Measurements from ENCODE around the gene TUB.

TUB gene

DNA sequence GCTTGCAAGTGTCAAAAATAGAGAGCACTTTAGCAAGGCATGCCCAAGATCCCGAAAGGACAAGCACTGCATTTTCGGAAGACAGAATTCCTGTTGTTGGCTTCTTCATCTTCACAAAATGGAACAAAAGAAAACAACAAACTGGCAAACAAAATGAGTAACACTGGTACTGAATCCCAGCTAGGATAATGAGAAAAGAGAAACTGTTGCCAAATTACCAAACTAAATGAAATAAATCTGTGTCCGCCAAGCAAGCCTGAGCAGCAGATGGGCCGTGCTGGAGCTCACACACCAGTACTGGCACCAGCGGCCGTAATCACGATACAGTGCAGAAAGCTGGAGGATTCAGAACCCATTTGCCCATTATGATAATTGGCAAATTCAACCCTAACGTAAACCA is 30.6 kb downstream of the TUB start:
- no peak for DNase-seq

DNA sequence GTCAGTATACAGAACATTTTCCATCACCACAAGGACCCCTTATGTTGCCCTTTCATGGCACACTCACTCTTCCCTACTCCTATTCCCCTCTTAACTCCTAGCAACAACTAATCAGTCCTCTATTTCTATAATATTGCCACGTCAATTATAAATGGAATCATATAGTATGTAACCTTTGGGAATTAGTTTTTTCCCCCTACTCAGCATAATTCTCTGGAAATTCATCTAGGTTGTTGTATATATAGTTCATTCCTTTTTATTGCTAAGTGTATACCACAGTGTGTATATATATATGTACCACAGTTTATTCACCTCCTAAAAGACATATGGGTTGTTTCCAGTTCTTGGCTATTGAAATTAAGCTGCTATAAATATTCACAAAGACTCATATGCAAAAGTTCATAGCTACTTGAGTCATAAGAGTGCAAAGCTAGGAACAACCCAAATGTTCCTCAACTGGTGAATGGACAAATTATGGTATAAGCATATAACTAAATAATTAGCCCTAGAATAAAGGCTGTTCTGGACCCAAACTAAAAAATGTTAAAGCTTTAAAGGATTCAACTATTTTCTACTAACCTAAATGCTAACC is 41.3 kb downstream of the TUB start:
- no peak for DNase-seq

DNA sequence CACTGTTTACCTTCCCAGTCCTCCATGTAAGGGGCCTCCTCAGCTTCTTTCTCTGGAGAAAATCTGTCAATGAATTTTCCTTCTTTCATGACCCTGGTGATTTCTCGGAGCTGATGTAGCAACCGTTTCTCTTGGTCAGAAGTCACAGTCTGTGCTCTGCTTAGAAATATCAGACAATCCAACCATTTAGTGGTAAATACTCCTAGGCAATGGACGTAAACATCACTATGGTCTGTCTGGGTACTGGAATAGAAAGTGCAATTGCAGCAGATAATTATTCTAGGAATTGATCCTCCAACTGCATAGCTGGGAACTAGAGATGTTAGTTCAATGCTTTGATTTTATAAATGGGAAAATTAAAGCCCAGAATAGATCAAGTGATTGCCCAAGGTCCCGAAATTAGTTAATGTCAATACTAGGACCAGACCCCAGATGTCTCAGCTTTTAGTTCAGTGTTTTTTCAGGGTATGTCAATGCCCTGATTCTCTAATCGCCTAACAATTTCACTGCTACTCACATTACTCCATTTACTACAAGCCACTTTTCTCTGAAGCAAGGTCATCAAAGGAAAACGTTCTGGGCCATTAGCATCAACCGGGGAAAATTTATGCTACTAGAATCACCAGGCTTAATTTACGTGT is 45.8 kb downstream of the TUB start:
- DNase-seq = no peak

DNA sequence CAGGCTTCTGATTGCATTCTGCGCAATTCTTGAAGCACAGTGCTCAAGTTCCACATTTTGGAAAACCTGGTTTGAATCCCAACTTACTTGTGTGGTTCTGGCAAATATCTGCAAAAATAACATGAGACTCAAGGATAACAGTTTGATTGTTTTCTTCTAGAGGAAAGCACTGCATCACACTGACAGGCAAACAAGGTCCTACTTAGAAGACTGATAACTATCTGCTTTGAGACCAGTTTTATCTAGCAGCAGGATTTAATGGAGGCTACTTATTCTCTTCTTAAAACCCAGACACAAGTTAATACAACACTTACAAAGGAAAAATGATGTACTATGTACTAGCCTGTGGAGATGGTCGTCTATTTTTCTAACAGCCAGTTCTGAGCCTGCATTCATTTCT is 46.4 kb downstream of the TUB start:
- no peak for DNase-seq

- DNase-seq = no peak
These were observed 57.5 kb downstream of the TUB start for GRCh38 chr11:8138526-8138925.

GRCh38 chr11:8149726-8150125 is 68.7 kb downstream of the TUB start:
- DNase-seq = no peak

Measured in NCI-H2029 treated with DMSO at 0.1 percent for 48 hours (cell line).